Fibroblast of skin of scalp (primary cell): Measurements from ENCODE around the gene FGGY.
"Not testable (repeated sequence)": the region's sequence is repeated elsewhere in the genome, so short reads cannot be mapped to it uniquely, and the experiment has no call there.

Source experiments
- DNase-seq: peaks from one replicate; pipeline ENCODE4 v3.0.0-alpha.2; 2013

Gene FGGY

DNA sequence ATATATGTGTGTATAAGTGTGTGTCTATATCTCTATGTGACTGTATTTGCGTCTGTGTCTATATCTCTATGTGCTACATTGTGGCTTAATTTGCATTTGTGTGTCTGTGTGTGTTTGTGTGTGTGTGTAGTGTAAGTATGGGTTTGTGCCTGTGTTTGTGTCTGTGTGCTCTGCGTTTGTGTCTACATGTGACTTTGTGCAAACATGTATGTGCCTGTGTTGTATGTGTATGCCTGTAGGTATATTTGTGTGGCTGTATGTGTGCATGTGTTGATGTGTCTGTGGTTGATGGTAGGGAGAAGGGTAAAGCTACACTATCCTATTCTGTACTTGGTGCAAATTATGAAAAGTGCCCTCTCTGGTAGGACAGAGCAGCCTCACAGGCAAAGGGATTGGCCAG, 7.3 kb upstream of the FGGY start:
- no peak for DNase-seq

GRCh38 chr1:59290193-59290949, 6.5 kb upstream of the FGGY start:
- DNase-seq, result peak; percentile 37

DNA sequence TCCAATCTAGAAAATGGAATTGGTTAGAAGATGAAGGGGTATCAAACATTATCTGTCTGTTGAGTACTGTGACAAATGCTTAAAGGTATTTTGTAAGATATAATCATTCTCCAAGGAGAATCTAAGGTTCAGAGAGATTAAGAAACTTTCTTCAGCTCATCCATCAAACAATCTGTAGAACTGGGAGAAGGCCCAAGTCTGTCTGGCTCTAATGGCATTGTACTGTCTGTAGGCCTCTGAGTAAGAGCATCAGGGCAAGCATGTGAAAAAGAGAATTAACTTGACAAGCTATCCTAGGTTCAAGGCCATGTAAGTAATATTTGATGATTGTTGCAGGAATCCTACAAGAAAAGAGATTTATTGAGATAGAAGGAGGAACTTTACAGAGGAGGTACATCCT, 5.3 kb upstream of the FGGY start:
- no peak for DNase-seq

- no peak for DNase-seq
Observed at GRCh38 chr1:59292562-59292961, 4.3 kb upstream of the FGGY start.

- DNase-seq, result no peak
Observed at GRCh38 chr1:59293206-59293605, 3.7 kb upstream of the FGGY start.

DNA sequence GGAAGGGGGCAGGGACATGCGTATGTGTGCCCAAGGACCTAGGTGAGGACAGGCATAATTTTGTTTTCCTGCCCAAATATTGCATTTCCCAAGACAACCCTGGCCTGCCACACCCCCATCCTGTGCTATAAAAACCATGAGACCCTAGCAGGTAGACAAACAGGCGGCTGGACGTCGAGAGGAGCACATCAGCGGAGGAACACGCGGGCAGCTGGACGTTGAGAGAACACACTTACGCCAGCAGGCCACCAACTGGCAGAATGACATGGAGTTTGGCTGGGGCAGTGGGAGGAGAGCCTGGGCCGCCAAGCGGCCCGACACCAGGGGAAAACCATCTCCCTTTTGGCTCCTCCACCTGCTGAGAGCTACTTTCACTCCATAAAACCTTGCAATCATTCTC, 3.0 kb upstream of the FGGY start:
- DNase-seq, result no peak

DNA sequence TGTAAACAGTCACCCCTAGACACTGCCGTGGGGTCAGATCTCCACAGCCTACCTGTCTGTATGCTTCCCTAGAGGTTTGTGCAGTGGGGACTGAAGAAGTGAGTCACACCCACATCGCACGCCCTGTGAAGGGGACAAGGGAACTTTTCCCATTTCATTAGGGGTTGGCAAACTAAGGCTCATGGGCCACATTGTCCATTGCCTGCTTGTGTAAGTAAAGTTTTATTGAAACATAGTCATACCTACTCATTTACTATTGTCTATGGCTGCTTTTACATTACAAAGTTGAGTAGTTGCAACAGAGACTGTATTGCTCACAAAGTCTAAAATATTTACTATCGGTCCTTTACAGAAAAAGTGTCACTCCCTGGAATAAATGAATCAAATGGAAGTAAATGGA, 2.5 kb upstream of the FGGY start:
- no peak for DNase-seq

GRCh38 chr1:59295618-59296017, 1.3 kb upstream of the FGGY start:
- no peak for DNase-seq

DNA sequence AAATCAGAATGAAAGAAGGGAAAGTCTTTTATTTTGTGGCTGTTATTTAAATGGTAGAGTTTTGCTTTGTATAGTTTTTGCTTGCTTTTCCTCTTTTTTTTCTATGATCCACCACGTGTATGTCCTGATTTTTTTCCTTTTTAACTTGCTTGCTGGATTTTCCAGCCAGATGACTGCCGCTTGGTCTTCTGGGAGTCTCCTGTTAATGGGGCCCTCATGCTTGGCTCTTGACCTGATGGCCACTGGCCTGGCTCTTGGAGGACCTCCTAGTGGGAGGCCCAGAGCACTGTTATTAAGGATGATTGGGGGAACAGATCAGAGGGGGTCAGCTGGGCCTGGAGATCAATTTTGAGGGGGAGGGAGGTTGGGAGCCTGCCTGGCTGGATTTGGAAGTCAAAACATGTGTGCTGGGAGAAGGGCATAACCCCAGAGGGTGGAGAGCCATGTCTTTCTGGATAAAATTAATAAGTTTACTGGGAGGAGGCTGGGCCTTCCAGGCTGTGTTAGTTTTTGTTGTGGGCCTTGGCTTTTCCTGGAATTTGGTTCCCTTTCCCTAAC, 1.2 kb downstream of the FGGY start:
- DNase-seq, result no peak

- DNase-seq, result no peak
Observed at GRCh38 chr1:59298710-59299346, 1.9 kb downstream of the FGGY start.

DNA sequence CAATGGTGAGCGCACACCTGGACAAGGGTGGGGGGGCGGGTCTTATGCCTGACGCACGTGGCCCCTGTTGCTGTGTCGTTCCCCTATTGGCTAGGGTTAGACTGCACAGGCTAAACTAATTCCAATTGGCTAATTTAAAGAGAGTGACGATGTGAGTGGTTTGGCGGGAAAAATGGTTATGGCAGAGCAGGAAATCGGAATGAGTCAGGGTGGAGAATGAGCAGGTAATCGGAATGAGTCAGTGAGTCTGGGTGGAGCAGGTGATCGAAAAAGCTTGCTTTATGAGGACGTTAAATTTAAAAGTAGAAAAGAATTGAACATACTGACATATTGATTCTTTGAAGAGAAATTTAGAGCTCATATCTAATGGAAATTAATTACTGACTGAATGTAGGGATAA, 2.8 kb downstream of the FGGY start:
- DNase-seq, result not testable (repeated sequence)

- no peak for DNase-seq
Observed at GRCh38 chr1:59302297-59302696, 5.4 kb downstream of the FGGY start.

GRCh38 chr1:59302871-59303270, 6.0 kb downstream of the FGGY start:
- no peak for DNase-seq

DNA sequence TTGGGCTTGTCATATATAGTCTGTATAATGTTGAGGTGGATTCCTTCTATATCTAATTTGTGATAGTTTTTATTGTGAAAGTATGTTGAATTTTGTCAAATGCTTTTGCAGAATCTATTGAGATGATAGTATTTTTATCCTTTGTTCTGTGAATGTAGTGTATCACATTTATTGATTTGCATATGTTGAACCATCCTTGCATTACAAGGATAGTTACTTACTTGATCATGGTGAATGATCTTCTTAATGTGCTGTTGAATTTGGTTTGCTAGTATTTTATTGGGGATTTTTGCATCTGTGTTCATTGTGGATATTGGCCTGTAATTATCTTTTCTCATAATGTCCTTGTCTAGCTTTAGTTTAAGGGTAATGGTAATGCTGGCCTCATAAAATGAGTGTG, 8.3 kb downstream of the FGGY start:
- DNase-seq, result no peak

DNA sequence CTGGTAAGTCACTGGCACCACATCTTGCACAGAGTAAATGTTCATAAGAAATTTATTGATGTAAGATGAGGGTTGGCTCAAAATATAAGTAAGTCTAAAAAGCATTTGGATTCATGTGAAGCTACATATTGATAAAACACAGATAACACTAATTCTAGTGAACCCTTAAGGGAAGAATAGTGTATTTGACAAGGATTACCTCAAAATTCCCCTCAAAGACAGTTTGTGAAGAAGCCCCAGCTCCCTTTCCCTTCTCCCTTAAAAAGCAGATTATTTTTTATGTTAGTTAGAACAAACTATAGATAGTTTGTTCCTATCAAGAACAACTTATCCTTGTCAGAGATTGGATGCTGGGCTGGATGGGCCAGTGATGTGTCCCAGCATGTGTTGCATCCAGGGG, 10.7 kb downstream of the FGGY start:
- DNase-seq, result no peak

- DNase-seq, result no peak
Observed at GRCh38 chr1:59308839-59309238, 11.9 kb downstream of the FGGY start.

GRCh38 chr1:59309392-59309791, 12.5 kb downstream of the FGGY start:
- no peak for DNase-seq

- DNase-seq, result no peak
Observed at GRCh38 chr1:59309795-59310548, 13.1 kb downstream of the FGGY start.

GRCh38 chr1:59310549-59311250, 13.8 kb downstream of the FGGY start:
- DNase-seq, result no peak

- DNase-seq, result no peak
Observed at GRCh38 chr1:59314776-59315528, 18.1 kb downstream of the FGGY start.

GRCh38 chr1:59315529-59316463, 18.9 kb downstream of the FGGY start:
- DNase-seq, result peak; percentile 41
